SK-N-MC (cell line): ENCODE results near the gene TSPEAR.

Experiments
- DNase-seq: peaks from one replicate; pipeline ENCODE4 v3.0.0-alpha.2; 2011; ENCODE audit warnings: low read depth, low spot score
- H3K27ac ChIP-seq: fragments of 200-600 bp; sonication (generic); 2 replicates; pipeline ENCODE4 v1.5.1; 2016; ENCODE audit warnings: mixed run types
- H3K36me3 ChIP-seq: fragments of 200-600 bp; sonication (generic); 2 replicates; pipeline ENCODE4 v1.6.1; 2017; ENCODE audit warnings: antibody characterized with exemption, low read length, mixed read lengths; ENCODE audit not compliant: insufficient read depth
- H3K4me3 ChIP-seq: fragments of 200-600 bp; sonication (generic); 2 replicates; pipeline ENCODE4 v1.5.1; 2016
- H3K9ac ChIP-seq: fragments of 200-600 bp; sonication (generic); 2 replicates; pipeline ENCODE4 v1.8.0; 2017; ENCODE audit warnings: mixed run types, mixed read lengths; ENCODE audit not compliant: insufficient read length
- H3K9me3 ChIP-seq: fragments of 200-600 bp; sonication (generic); 2 replicates; pipeline ENCODE4 v1.6.1; 2017; ENCODE audit warnings: low read depth, mild to moderate bottlenecking, antibody characterized with exemption, low read length, moderate library complexity, mixed read lengths
- EZH2 ChIP-seq: fragments of 200-600 bp; sonication (generic); IDR thresholded peaks from one replicate; pipeline ENCODE4 v1.6.1; 2017; ENCODE audit warnings: antibody characterized with exemption
- FOXP2 ChIP-seq: optimal IDR thresholded peaks from 2 replicates; pipeline ENCODE3; 2011; ENCODE audit warnings: mild to moderate bottlenecking, moderate library complexity; ENCODE audit not compliant: insufficient read depth; ENCODE audit errors: extremely low read length, control extremely low read depth
- POLR2AphosphoS5 ChIP-seq: IDR thresholded peaks from 2 replicates; pipeline ENCODE4 v1.6.1; 2012; ENCODE audit warnings: mild to moderate bottlenecking, low read depth, low read length, borderline replicate concordance

Gene TSPEAR

DNA sequence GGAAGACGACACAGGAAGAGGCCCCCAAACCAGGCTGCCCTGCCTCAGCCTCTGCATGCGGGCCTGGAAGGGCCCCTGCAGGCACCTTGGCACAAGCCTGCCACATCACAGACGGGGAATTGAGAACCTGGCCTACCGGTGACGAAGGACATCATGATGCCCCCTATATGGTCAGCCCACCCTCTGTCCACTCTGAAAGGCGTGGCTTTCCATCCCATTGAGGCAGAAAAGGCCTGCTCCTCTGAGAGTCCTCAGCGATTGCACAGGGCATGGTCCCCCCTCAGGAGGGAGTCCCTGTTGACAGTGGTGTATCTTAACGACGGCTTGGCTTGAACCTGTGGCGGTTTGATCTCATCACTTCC, 182.8 kb downstream of the TSPEAR start:
- TF ChIP-seq EZH2 = no peak
- no peak for TF ChIP-seq POLR2AphosphoS5
- no peak for TF ChIP-seq FOXP2
- no peak for DNase-seq
- Histone ChIP-seq H3K9me3 (no peaks in the 10 kb centered on the region), H3K4me3 (no peak overlapping the region), H3K36me3 (peaks cover 48% of the 10 kb centered on the region), H3K27ac (no peak overlapping the region), H3K9ac (no peak overlapping the region)

- TF ChIP-seq POLR2AphosphoS5 (no peak), FOXP2 (no peak), EZH2 (no peak)
- DNase-seq = no peak
- no peaks in the 10 kb centered on the region for H3K9me3 ChIP-seq
- H3K36me3 ChIP-seq = peaks cover 53% of the 10 kb centered on the region
- no peak overlapping the region for H3K4me3 ChIP-seq
- no peak overlapping the region for H3K27ac ChIP-seq
- H3K9ac ChIP-seq = no peak overlapping the region
These were observed 183.3 kb downstream of the TSPEAR start for GRCh38 chr21:44527983-44528633.

GRCh38 chr21:44527156-44527982, 184.0 kb downstream of the TSPEAR start:
- Histone ChIP-seq H3K9ac (no peak overlapping the region), H3K9me3 (no peaks in the 10 kb centered on the region), H3K27ac (no peak overlapping the region), H3K4me3 (no peak overlapping the region), H3K36me3 (peaks cover 53% of the 10 kb centered on the region)
- TF ChIP-seq POLR2AphosphoS5 (no peak), FOXP2 (no peak), EZH2 (no peak)
- no peak for DNase-seq

DNA sequence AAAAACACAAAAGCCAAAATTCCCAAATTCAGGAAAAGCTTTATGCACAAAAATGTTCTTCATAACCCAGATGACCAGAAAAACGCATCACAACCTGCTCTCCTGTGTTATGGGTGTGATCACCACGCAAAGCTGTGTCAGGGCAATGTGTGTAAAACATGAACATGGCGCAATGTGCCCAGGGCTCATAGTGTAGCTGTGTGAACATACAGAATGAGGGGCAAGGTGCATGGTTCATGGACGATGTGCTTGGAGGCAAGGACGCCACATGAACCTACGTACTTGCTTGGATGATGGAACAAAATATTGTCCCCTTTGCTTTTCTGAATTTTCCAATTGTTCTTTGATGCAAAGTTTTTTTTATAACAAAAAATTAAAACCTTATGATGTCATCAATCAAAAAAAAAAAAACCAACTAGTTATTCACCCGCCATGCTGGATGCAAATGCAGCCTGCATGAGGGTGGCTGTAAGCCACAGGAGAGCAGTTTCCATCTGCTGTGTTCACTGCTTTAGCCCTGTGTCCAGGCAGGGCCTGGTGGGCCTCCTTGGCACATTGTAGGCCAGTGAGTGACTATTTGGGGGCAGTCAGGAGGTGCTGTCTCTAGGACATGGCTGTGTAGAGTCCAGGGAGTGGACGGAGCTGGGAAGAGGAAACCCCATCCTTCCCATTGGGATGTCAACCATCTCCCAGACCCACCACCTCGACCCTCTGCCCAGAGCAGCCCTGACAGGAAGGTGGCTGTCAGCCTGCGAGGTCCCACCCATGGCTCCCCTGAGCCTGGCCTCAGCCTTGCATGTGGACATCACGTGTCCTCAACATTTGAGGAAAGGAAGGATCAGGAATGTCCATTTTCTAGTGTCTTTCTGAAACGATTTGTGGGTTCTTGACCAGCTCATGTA, 185.0 kb downstream of the TSPEAR start:
- H3K9me3 ChIP-seq = no peaks in the 10 kb centered on the region
- H3K36me3 ChIP-seq = peaks cover 51% of the 10 kb centered on the region
- H3K27ac ChIP-seq = no peak overlapping the region
- no peak for DNase-seq
- H3K9ac ChIP-seq = no peak overlapping the region
- TF ChIP-seq POLR2AphosphoS5 (no peak), FOXP2 (no peak), EZH2 (no peak)
- H3K4me3 ChIP-seq = no peak overlapping the region

DNA sequence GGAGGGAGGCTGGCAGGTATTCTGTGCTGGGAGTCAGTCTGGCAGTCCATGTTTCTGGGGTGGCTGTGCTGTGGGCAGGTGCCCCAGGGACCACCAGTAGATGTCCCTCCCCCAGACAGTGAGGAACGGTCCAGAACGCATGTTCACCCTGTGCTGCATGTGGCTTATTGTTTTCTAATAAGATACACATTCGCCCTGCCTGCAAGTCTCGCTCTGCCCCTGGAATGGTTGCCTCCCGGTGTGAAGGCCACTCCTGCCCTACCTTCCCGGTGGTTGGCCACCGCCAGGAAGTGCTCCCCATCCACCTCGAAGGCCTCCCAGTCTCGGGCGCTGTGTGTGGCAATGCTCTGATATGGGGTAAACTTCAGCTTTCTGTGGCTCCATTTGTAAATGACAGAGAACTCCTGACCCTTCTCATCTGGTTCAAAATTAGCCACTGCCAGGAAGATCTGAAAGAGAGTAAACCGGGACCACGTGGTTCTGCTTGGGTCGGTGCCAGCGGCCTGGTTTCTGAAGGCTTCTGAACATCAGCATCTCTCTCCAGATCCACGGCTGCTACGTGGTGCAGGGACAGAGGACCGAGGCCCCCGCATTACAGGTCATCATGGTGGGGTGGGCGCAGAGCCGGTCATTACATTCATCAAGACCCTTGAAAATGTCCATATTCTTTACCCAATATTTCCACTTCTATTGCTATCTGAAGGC, 185.8 kb downstream of the TSPEAR start:
- peaks cover 51% of the 10 kb centered on the region for H3K36me3 ChIP-seq
- H3K27ac ChIP-seq = no peak overlapping the region
- TF ChIP-seq EZH2 (no peak), FOXP2 (no peak), POLR2AphosphoS5 (no peak)
- H3K4me3 ChIP-seq = no peak overlapping the region
- no peaks in the 10 kb centered on the region for H3K9me3 ChIP-seq
- no peak overlapping the region for H3K9ac ChIP-seq
- DNase-seq = no peak

GRCh38 chr21:44524414-44525371, 186.7 kb downstream of the TSPEAR start:
- DNase-seq = no peak
- Histone ChIP-seq H3K27ac (no peak overlapping the region), H3K9me3 (no peaks in the 10 kb centered on the region), H3K9ac (no peak overlapping the region), H3K4me3 (no peak overlapping the region), H3K36me3 (peaks cover 51% of the 10 kb centered on the region)
- TF ChIP-seq FOXP2 (no peak), EZH2 (no peak), POLR2AphosphoS5 (no peak)

- no peak for DNase-seq
- no peak for TF ChIP-seq EZH2
- no peak for TF ChIP-seq FOXP2
- TF ChIP-seq POLR2AphosphoS5 = no peak
- Histone ChIP-seq H3K36me3 (peaks cover 51% of the 10 kb centered on the region), H3K4me3 (no peak overlapping the region), H3K27ac (no peak overlapping the region), H3K9me3 (no peaks in the 10 kb centered on the region), H3K9ac (no peak overlapping the region)
These were observed 187.6 kb downstream of the TSPEAR start for GRCh38 chr21:44523567-44524413.
